GM12892 (cell line): ENCODE measurements around the gene EXOC6B.

Experiments
- DNase-seq: peaks from one replicate; pipeline ENCODE4 v3.0.0; 2011; ENCODE audit not compliant: insufficient read length
- FAIRE-seq: peaks from 2 replicates; lab custom pipeline; 2011; peaks lifted over from hg19 to GRCh38; lab: Jason Lieb, UNC
- POLR2A ChIP-seq: IDR thresholded peaks from 2 replicates; pipeline ENCODE4 v1.6.1; 2011; ENCODE audit warnings: low read depth, low read length, control low read depth
- POLR2AphosphoS5 ChIP-seq: IDR thresholded peaks from 2 replicates; pipeline ENCODE4 v1.6.1; 2011; ENCODE audit warnings: low read depth, low read length, control low read depth
- TAF1 ChIP-seq: IDR thresholded peaks from 2 replicates; pipeline ENCODE4 v1.6.1; 2011; ENCODE audit warnings: low read depth, mild to moderate bottlenecking, control low read depth, low read length, borderline replicate concordance

EXOC6B gene

DNA sequence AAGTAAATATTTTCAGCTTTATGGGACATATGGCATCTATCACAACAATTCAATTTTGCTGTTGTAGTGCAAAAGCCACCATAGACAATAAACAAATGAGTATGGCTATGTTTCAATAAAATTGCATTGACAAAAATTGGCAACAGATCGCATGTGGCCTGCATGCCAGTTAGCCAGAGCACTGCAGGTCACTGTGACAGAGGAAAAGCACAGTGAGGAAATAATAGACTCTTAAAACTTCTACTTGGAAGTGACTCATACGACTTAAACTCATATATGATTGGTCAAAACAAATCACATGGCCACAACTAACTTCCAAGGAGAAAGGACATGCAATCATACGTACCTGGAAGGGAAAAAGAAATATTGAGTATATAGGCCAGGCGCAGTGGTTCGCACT lies 44.4 kb downstream of the EXOC6B start:
- FAIRE-seq, result no peak

DNA sequence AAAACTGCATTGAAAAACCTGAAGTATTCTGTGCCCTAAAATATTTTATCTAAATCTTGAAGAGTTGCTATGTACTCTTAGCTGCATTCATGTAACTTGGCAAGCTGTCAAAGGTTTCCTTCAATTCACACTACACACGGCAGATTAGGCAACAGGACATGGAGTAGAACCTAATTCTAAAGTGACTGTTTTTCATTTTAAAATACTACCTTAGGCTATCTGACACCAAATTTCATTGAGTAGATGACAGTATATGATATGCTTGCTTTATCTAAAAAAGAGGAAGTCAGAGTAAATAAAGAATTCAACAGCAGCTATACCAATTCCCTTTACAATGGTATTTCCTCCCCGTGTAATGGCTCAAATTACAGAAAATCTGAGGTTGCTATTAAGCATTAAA lies 45.4 kb downstream of the EXOC6B start:
- TF ChIP-seq TAF1, result no peak
- no peak for TF ChIP-seq POLR2A
- no peak for TF ChIP-seq POLR2AphosphoS5
- FAIRE-seq (no peak), DNase-seq (no peak)

More for the DNA sequence above, 44.4 kb downstream of the EXOC6B start:
- TF ChIP-seq POLR2AphosphoS5 (no peak), POLR2A (no peak), TAF1 (no peak)
- DNase-seq, result no peak

DNA sequence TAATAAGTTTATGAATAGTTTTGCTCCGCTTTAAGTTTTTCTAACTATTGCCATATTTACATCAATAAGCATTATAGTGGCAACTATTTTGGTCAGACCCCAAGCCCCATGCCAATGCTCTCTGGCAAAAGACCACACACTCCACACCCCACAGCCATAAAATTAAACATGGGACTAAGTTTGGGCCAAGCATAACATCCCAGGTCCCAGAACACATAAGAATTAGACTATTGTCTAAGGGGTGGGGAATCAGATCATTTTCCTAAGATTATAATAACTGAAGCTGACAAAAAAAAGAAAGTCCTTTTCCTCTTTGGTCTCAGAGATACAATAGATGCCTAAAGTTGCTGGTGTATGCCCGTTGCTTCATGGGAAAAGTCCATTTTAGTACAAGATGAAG lies 46.3 kb downstream of the EXOC6B start:
- DNase-seq, result no peak
- FAIRE-seq, result no peak
- TF ChIP-seq POLR2A (no peak), TAF1 (no peak), POLR2AphosphoS5 (no peak)

DNA sequence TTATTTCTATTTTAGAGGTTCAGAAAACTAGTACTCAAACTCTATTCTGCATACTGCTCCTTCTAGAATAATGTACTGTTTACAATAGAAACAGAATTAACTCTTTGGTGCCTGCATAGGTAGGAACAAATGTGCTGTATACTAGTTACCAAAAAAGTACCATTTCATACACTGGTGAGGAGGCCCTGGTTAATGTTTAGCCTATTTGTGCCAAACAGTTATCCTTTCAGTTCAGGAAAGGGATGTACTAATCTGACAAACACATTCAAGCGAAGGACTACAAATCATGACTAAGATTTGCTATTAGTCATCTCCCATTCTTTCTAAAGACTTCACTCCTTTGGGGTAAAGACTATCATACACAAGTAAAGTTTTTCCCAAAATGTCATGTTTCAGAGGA lies 47.4 kb downstream of the EXOC6B start:
- TF ChIP-seq POLR2A (no peak), TAF1 (no peak), POLR2AphosphoS5 (no peak)
- FAIRE-seq (no peak), DNase-seq (no peak)

DNA sequence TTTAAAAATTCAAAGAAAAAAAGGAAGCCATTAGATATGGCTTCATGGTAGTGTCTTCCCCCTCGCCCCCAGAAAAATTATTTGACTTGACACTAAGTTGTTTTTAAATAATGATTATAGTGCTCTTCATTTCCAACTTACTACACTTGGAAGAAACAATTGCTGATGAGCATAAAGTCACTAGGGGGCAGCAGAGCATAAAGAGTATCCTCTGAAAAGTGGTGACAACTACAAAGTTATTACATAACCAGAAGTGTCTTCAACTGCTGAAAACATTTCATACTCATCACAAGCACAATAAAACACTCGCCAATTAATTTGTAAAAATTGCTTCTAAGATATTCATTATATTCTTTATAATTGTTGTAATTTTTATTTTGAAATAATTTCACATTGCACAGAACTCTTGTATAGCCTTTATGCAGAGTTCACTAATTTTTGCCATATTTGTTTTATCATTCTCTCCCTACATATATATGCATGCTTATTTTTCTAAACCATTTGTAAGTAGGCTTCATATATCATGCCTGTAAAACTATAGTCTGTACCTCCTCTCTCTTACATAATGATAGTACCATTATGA lies 54.9 kb downstream of the EXOC6B start:
- FAIRE-seq (peak; percentile 66), DNase-seq (peak; percentile 26)
- no peak for TF ChIP-seq POLR2A
- no peak for TF ChIP-seq POLR2AphosphoS5
- TF ChIP-seq TAF1, result no peak

DNA sequence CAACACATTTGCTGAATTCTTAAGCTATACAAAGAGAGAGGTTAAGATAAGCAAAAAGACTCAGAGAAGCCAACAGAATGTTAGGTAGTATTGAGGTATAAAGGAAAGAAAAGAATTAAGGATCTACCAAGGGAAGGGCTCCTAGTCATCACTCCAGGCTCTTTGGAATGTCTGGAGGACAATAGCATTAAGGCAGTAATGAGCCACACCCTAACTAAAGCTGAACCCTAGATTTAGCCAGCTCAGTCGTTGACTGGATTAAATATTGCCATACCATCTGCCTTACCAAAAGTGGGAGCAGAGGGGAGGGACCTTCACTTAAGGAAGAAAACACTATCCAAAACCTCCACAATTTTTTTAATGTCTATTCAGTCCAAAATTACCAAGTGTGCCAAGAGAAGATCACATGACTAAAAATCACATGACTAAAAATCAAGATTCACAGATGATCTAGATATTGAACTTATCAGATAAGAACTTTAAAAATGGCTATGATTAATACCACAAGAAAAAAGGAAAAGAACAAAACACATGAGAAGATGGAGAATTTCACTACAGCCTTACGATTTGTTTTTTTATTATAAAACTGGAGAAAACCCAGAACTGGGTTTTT lies 59.7 kb downstream of the EXOC6B start:
- DNase-seq (no peak), FAIRE-seq (no peak)
- no peak for TF ChIP-seq POLR2AphosphoS5
- no peak for TF ChIP-seq TAF1

DNA sequence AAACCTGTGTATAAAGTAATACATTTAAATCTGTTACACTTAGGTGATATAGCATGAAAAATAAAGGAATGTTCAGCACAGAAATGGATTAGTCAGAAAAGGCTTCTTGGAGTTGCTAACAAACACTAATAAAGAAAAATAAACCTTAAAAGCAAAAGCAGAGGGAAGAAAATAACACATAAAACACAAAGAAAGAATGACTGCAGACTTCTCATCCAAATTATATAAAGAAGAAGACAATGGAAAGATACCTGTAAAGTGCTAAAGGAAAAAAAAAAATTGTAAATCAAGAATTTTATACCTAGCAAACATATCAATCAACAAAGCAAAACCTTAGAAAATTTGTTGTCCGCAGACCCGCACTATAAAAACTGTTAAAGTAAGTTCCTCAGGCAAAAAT lies 63.6 kb downstream of the EXOC6B start:
- no peak for DNase-seq
- no peak for FAIRE-seq
- TF ChIP-seq POLR2A (no peak), TAF1 (no peak), POLR2AphosphoS5 (no peak)

DNA sequence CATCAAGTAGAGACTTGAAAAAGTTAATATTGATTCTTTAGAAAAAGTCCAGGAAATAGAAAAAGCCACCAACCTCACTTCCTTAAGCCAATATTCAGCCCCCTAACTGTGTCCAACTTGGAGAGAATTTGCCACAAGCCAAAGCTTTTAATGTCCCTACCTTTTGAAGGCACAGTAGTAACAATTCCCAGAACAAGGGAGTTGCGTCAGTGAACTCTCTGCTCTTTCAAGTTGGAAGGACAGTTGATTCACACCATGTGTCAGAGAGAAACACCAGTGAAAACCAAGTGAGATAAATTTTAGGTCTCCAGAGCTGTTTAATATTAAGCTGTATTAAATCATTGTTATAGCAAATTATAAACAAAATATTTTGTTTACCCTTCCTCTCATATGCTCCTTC lies 66.1 kb downstream of the EXOC6B start:
- no peak for TF ChIP-seq POLR2AphosphoS5
- TF ChIP-seq TAF1, result no peak
- no peak for TF ChIP-seq POLR2A
- no peak for DNase-seq
- FAIRE-seq, result no peak

DNA sequence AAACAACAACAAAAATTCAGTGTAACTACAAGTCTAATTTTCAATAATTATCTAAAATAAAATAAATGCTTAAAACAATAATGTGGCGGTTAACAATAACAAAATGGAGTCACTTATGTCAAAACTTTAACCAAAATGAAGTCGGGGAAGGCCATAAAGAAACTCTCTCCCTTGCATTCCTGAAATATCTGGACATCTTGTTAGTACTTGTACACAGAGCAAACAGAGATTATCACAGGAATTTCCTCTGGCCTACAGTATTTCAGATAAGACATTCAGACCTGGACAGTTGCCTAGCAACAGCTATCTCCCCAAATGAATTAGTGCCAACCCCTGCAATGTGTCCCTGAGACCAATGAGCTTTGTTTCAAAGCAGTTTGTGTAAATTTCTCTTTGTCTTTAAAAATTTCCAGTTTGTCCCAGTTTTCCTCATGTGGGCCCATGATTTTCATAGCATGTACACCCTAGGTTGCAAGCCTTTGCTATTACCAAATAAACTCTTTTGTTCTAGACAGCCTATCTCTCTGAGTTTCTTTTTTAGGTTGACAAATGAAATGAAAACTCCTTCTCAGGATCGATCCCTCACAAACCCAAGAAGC lies 68.6 kb downstream of the EXOC6B start:
- no peak for DNase-seq
- no peak for TF ChIP-seq POLR2AphosphoS5
- no peak for TF ChIP-seq POLR2A
- no peak for TF ChIP-seq TAF1
- no peak for FAIRE-seq

DNA sequence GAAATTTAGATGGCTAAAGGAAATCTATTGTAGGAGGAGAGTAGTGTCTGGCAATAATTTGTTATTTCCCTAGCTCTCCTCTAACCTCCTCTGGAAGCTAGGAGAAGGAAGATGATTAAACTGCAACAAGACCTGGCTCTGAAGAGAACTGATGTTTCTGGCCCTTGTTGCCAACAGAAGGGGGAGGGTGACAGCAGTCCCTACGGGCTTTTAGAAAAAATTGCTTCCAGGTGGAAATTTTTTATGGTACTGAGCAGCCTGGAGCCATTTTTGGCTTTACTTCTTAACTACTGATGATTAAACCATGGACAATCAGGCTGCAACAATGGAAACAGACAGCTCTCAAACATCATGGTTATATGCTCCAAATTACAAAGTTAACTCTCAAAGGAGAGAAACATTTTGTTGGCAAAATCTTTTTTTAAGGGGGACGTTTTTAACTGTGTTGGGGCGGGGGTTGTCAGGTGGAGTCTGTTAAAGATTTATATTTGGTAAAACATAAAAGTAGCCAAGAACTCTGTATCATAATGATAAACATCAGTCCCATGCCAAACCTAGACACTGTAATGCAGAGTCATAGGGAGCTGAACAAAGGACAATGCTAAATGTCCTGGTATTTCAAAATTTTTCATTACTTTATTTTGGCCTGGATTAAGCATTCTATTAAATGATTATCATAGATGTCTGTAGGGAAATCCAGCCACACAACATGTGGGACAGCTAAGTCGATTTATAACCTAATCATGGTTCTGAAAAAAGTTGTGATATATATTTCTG lies 70.0 kb downstream of the EXOC6B start:
- TF ChIP-seq POLR2AphosphoS5 (no peak), TAF1 (no peak), POLR2A (no peak)
- FAIRE-seq, result no peak
- DNase-seq, result no peak

DNA sequence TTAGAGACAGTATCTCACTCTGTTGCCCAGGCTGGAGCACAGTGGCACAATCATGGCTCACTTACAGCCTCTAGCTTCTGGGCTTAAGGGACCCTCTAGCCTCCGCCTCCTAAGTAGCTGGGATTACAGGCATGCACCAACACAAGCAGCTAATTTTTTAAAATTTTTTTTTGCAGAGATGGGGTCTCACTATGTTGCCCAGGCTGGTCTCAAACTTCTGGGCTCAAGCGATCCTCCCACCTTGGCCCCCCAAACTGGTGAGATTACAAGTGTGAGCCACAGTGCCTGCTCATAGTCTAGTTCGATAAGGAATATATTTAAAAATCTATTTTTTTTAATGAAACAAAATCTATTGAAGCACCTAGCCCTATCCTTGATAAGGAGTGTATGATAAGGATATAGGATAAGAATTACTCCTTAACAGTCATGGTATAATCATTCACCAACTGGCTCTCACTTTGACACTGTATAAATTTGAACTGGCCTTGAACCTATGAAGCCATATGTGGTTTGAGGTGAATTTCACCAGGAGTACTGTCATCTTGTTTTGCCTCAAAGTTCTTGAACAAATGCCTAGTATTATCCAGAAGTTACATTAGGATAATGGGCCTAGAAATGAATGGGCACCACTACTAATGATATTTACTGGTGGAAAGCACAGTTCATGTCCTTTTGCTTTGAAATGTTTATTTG lies 71.1 kb downstream of the EXOC6B start:
- TF ChIP-seq POLR2AphosphoS5 (no peak), TAF1 (no peak), POLR2A (no peak)
- FAIRE-seq, result no peak

DNA sequence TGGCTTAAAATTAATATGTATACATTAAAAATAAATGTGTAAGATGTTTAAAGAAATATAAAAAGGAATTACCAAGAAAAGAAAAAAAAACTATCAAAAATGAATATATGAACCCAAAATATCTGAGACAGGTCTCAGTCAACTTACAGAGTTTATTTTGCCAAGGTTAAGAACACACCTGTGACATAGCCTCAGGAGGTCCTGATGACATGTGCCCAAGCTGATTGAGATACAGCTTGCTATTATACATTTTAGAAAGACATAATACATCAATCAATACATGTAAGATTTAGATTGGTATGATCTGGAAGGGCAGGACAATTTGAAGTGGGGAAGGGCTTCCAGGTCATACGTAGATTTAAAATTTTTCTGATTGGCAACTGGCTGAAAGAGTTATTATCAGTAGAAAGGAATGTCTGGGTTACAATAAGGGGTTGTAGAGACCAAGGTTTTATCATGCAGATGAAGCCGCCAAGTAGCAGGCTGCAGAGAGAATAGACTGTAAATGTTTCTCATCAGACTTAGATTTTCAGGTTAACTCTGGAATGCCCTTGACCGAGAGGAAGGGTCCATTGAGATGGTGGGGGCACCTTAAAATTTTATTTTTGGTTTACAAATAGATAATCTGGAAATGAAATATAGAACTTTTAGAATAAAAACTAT lies 74.7 kb downstream of the EXOC6B start:
- no peak for FAIRE-seq
- no peak for DNase-seq
- no peak for TF ChIP-seq POLR2A
- TF ChIP-seq TAF1, result no peak
- no peak for TF ChIP-seq POLR2AphosphoS5

More for the DNA sequence above, 71.1 kb downstream of the EXOC6B start:
- DNase-seq, result no peak
